Measurements from ENCODE around the gene COMMD1.
"Not testable (repeated sequence)": the region's sequence is repeated elsewhere in the genome, so short reads cannot be mapped to it uniquely, and the experiment has no call there.

COMMD1 gene

GRCh38 chr2:61949714-61950560 is 44.5 kb downstream of the COMMD1 start:
- no peak overlapping the region for H3K9ac ChIP-seq (ENCODE audit: low read length)
- peaks cover 18% of the 10 kb centered on the region for H3K9me3 ChIP-seq (ENCODE audit: control insufficient read depth, insufficient read depth, low read depth, low read length)
- no peaks in the 10 kb centered on the region for H3K4me1 ChIP-seq (ENCODE audit: control insufficient read depth, insufficient read depth, low read length)
- no peak overlapping the region for H3K4me3 ChIP-seq (ENCODE audit: low read depth, low read length)
- no peak overlapping the region for H3K27ac ChIP-seq (ENCODE audit: low read depth, low read length)
- no peaks in the 10 kb centered on the region for H3K27me3 ChIP-seq (ENCODE audit: control insufficient read depth, insufficient read depth, low read length)
- no peaks in the 10 kb centered on the region for H3K36me3 ChIP-seq (ENCODE audit: control insufficient read depth, insufficient read depth, low read length)

DNA sequence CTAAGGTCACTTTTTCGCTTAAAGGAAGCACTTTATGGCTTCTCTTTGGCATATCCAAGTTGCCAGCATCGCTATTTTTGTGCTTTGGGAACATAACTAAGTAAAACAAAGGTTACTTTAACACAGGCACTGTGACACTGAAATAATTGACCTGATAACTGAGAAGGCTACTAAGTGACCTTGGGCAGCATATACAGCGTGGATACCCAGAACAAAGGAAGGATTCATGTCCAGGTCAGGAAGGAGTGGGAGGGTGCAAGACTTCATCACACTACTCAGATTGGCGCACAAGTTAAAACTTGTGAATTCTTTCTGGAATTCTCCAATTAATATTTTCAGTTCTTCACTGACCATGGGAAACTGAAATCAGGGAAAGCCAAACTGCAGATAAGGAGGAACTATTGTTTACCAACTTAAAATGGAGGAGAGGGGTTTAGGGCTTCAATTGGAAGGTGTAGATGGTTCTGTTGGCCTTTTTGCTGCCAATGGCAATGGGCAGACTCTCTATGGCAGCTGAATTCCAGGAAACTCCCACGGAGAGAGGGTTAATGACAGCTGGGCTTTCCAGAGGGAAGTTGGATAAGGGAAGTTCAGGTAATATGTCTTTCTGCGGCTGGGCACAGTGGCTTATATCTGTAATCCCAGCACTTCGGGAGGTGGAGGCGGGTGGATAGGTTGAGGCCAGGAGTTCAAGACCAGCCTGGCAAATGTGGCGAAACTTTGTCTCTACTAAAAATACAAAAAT is 45.3 kb downstream of the COMMD1 start:
- H3K4me1 ChIP-seq (ENCODE audit: control insufficient read depth, insufficient read depth, low read length) = no peaks in the 10 kb centered on the region
- H3K9me3 ChIP-seq (ENCODE audit: control insufficient read depth, insufficient read depth, low read depth, low read length) = peaks cover 18% of the 10 kb centered on the region
- no peaks in the 10 kb centered on the region for H3K36me3 ChIP-seq (ENCODE audit: control insufficient read depth, insufficient read depth, low read length)
- no peak overlapping the region for H3K4me3 ChIP-seq (ENCODE audit: low read depth, low read length)
- no peak overlapping the region for H3K27ac ChIP-seq (ENCODE audit: low read depth, low read length)
- no peak overlapping the region for H3K9ac ChIP-seq (ENCODE audit: low read length)
- H3K27me3 ChIP-seq (ENCODE audit: control insufficient read depth, insufficient read depth, low read length) = no peaks in the 10 kb centered on the region

DNA sequence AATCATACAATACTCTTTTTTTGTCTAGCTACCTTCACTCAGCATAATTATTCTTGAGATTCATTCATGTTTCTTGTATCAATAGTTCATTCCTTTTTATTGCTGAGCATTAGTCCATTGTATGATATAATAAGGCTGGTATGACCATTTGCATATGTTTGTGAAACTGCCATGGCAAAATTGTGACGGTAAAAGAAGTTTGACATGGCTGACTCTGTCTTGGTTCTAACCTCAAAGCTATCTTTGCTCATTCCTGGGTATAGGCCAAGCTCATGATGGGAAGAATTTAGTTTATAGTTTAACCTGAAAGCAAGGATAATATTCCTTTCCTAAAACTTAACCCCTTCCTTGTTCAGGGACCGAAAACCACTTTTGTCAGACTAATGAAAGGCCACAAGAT is 46.4 kb downstream of the COMMD1 start:
- Histone ChIP-seq H3K27me3 (ENCODE audit: control insufficient read depth, insufficient read depth, low read length) (no peaks in the 10 kb centered on the region), H3K9me3 (ENCODE audit: control insufficient read depth, insufficient read depth, low read depth, low read length) (peaks cover 18% of the 10 kb centered on the region), H3K9ac (ENCODE audit: low read length) (no peak overlapping the region), H3K36me3 (ENCODE audit: control insufficient read depth, insufficient read depth, low read length) (no peaks in the 10 kb centered on the region), H3K4me1 (ENCODE audit: control insufficient read depth, insufficient read depth, low read length) (no peaks in the 10 kb centered on the region), H3K27ac (ENCODE audit: low read depth, low read length) (no peak overlapping the region), H3K4me3 (ENCODE audit: low read depth, low read length) (no peak overlapping the region)

DNA sequence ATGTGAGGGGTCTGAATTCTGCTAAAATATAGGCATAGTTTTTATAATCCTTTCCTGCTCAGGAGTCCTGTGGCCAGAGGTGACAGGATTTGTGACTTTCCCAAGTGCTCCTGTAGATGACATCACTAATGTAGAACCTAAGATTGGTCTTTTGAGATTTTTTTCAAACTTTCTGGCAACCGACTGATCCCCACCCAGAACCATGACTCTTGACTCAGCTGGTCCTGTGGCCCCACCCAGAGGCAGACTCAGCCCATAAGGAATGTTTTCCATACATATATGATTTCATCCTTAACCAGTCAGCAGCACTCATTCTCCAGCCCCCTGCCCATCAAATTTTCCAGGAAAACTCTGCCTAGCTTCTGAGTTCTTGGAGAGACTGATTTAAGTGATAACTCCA is 46.8 kb downstream of the COMMD1 start:
- Histone ChIP-seq H3K27me3 (ENCODE audit: control insufficient read depth, insufficient read depth, low read length) (no peaks in the 10 kb centered on the region), H3K27ac (ENCODE audit: low read depth, low read length) (no peak overlapping the region), H3K9ac (ENCODE audit: low read length) (no peak overlapping the region), H3K4me1 (ENCODE audit: control insufficient read depth, insufficient read depth, low read length) (no peaks in the 10 kb centered on the region), H3K9me3 (ENCODE audit: control insufficient read depth, insufficient read depth, low read depth, low read length) (peaks cover 18% of the 10 kb centered on the region), H3K36me3 (ENCODE audit: control insufficient read depth, insufficient read depth, low read length) (no peaks in the 10 kb centered on the region), H3K4me3 (ENCODE audit: low read depth, low read length) (no peak overlapping the region)

GRCh38 chr2:61954856-61955255 is 49.4 kb downstream of the COMMD1 start:
- not testable (repeated sequence) for H3K4me3 ChIP-seq (ENCODE audit: low read depth, low read length); H3K4me1 ChIP-seq (ENCODE audit: control insufficient read depth, insufficient read depth, low read length); H3K36me3 ChIP-seq (ENCODE audit: control insufficient read depth, insufficient read depth, low read length); H3K9ac ChIP-seq (ENCODE audit: low read length); H3K27me3 ChIP-seq (ENCODE audit: control insufficient read depth, insufficient read depth, low read length); H3K27ac ChIP-seq (ENCODE audit: low read depth, low read length)
- H3K9me3 ChIP-seq (ENCODE audit: control insufficient read depth, insufficient read depth, low read depth, low read length) = peaks cover 22% of the 10 kb centered on the region

DNA sequence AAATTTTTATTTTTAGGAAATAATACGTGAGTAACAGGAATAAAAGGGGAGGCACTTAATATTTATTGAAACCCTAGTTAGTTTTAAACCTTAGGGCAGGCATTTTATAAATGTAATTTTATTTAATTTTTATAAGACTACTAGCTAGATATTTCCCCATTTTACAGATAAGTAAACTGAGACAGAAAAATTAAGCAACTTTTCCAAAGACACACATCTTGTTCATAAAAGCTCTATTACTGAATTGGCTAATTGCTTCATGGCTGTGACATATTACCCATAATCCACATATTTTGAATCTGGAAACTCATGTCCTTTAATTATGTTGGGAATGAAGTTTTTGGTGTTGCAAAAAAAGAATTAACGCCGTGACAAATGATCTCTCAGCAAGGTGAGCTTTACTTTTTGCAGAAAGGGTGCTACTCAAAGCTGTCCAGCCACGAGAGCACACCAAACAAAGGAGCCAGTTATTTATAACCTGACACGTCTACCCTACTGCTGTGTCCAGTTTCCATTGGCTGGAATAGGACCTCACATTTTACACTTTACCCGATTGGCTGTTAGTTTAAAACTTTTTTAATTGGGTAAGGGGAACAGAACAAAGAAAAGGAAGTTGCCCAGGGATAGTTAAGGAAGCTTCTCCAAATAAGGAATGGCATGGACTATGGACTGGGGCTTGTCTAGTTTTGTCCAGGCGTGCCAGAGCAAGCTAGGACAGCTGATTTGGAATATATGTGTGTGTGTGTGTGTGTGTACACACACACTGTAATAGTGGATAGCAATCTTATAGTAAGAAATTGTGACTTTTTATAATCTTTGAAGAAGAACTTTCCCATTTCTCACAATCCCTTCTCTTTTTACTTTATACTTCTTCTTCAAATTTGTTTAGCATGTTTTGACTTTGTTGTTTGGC is 54.2 kb downstream of the COMMD1 start:
- Histone ChIP-seq H3K4me1 (ENCODE audit: control insufficient read depth, insufficient read depth, low read length) (peaks cover 5% of the 10 kb centered on the region; the same call in 1 of the 2 replicates), H3K27ac (ENCODE audit: low read depth, low read length) (no peak overlapping the region), H3K4me3 (ENCODE audit: low read depth, low read length) (no peak overlapping the region), H3K9ac (ENCODE audit: low read length) (no peak overlapping the region), H3K9me3 (ENCODE audit: control insufficient read depth, insufficient read depth, low read depth, low read length) (peaks cover 16% of the 10 kb centered on the region; the same call in 1 of the 2 replicates), H3K36me3 (ENCODE audit: control insufficient read depth, insufficient read depth, low read length) (no peaks in the 10 kb centered on the region; the same call in 1 of the 2 replicates), H3K27me3 (ENCODE audit: control insufficient read depth, insufficient read depth, low read length) (no peaks in the 10 kb centered on the region)

DNA sequence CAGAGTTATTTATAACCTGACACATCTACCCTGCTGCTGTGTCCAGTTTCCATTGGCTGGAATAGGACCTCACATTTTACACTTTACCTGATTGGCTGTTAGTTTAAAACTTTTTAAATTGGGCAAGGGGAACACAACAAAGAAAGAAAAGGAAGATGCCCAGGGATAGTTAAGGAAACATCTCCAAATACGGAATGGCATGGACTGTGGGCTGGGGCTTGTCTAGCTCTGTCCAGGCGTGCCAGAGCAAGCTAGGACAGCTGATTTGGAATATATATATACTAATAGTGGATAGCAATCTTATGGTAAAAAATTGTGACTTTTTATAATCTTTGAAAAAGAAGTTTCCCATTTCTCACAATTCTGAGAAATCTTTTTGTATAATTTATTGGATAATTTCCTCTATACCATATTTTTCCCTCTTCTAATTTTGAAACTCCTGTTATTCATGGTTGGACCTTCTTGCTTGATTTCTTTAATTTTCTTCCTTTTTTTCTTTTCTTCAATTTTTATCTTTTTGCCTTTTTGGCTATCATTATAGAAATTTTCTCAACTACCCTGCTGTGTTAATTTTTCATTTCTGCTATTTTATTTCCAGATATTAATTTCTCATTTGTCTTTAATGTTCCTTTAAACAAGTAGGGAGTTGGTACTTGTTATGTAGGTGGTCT is 55.9 kb downstream of the COMMD1 start:
- no peak overlapping the region for H3K4me3 ChIP-seq (ENCODE audit: low read depth, low read length)
- no peak overlapping the region for H3K27ac ChIP-seq (ENCODE audit: low read depth, low read length)
- H3K27me3 ChIP-seq (ENCODE audit: control insufficient read depth, insufficient read depth, low read length) = no peaks in the 10 kb centered on the region
- H3K9me3 ChIP-seq (ENCODE audit: control insufficient read depth, insufficient read depth, low read depth, low read length) = peaks cover 16% of the 10 kb centered on the region; the same call in 1 of the 2 replicates
- H3K9ac ChIP-seq (ENCODE audit: low read length) = no peak overlapping the region
- H3K36me3 ChIP-seq (ENCODE audit: control insufficient read depth, insufficient read depth, low read length) = no peaks in the 10 kb centered on the region; the same call in 1 of the 2 replicates
- peaks cover 5% of the 10 kb centered on the region; the same call in 1 of the 2 replicates for H3K4me1 ChIP-seq (ENCODE audit: control insufficient read depth, insufficient read depth, low read length)

DNA sequence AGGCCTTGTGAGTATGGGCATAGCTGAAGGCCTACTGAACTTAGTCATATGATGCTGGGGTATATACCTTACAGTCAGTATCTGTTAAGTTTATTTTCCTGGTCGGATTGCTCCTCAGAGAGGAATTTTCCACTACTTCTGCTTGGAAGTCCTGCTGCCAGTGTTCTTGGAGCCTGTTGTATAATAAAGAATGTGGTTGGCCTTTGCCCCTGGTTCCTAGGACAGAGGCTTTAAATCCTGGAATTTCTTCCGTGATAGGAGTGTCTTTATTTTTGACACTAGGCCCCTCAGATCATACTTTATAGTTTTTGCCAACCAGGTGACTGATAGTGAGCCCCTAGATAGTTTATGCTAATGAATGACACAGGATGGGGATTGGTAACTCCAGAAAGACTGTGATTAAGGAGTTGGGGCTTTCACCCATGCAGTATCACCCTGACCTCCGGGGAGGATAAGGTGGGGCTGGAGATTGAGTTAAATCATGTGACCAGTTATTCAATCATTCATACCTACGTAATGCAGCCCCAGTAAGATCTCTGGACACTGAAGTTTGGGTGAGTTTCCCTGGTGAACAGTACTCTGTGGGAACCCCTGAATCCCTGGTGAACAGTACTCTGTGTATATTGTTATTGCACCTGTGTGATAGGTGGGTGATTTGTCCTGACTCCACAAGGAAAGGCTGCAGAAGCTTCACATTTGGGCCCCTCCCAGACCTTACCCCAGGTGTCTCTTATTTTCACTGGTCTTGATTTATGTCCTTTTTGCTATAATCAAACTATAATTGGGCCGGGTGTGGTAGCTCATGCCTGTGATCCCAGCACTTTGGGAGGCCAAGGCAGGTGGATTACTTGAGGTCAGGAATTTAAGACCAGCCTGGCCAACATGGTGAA is 56.9 kb downstream of the COMMD1 start:
- Histone ChIP-seq H3K4me3 (ENCODE audit: low read depth, low read length) (no peak overlapping the region), H3K9me3 (ENCODE audit: control insufficient read depth, insufficient read depth, low read depth, low read length) (peaks cover 16% of the 10 kb centered on the region; the same call in 1 of the 2 replicates), H3K9ac (ENCODE audit: low read length) (no peak overlapping the region)

GRCh38 chr2:61966087-61966727 is 60.7 kb downstream of the COMMD1 start:
- no peak overlapping the region for H3K27ac ChIP-seq (ENCODE audit: low read depth, low read length)
- peaks cover 5% of the 10 kb centered on the region; the same call in 1 of the 2 replicates for H3K4me1 ChIP-seq (ENCODE audit: control insufficient read depth, insufficient read depth, low read length)
- no peaks in the 10 kb centered on the region for H3K36me3 ChIP-seq (ENCODE audit: control insufficient read depth, insufficient read depth, low read length)
- no peaks in the 10 kb centered on the region for H3K27me3 ChIP-seq (ENCODE audit: control insufficient read depth, insufficient read depth, low read length)
- no peak overlapping the region for H3K4me3 ChIP-seq (ENCODE audit: low read depth, low read length)
- H3K9me3 ChIP-seq (ENCODE audit: control insufficient read depth, insufficient read depth, low read depth, low read length) = no peaks in the 10 kb centered on the region
- H3K9ac ChIP-seq (ENCODE audit: low read length) = no peak overlapping the region

More for the DNA sequence above, 56.9 kb downstream of the COMMD1 start:
- Histone ChIP-seq H3K36me3 (ENCODE audit: control insufficient read depth, insufficient read depth, low read length) (no peaks in the 10 kb centered on the region; the same call in 1 of the 2 replicates), H3K27me3 (ENCODE audit: control insufficient read depth, insufficient read depth, low read length) (no peaks in the 10 kb centered on the region), H3K27ac (ENCODE audit: low read depth, low read length) (no peak overlapping the region), H3K4me1 (ENCODE audit: control insufficient read depth, insufficient read depth, low read length) (peaks cover 5% of the 10 kb centered on the region; the same call in 1 of the 2 replicates)

Data from HUES6 (cell line).